Omental fat pad (tissue), 4 donors: Measurements from ENCODE around the gene UBE2F. TPM values are rescaled to one million over a fixed set of nuclear protein-coding genes. Genes with fewer than 3 reads are reported as not detected.
"Not testable (repeated sequence)": the region's sequence is repeated elsewhere in the genome, so short reads cannot be mapped to it uniquely, and the experiment has no call there.

Experiments
- ATAC-seq: fragments of 150-250 bp; one replicate; pipeline ENCODE4 v1.9.1; 2016; ENCODE audit warnings: mild to moderate bottlenecking, moderate library complexity; ENCODE audit not compliant: low FRiP score
- DNase-seq: peaks from one replicate; pipeline ENCODE4 v3.0.0-alpha.2; 2019; ENCODE audit warnings: low spot score
- CTCF ChIP-seq, 3 donors: fragments of 450-650 bp; IDR thresholded peaks; one replicate each; pipeline ENCODE4 v1.5.1; 2016 to 2017; ENCODE audit warnings: antibody characterized with exemption in 3 of 3, mild to moderate bottlenecking in 3 of 3, moderate library complexity in 2 of 3
- total RNA-seq, 4 donors: library from RNA; depleted of rRNA; stranded (reverse); fragments of >200 nt; gene quantifications; one replicate each; pipeline ENCODE4 v1.1.0, GENCODE V29; 2016

Gene UBE2F
- total RNA-seq, 4 donors from 2014 or later: 36.3 to 59.9 (median 51.3) TPM

- DNase-seq (no peak), ATAC-seq (no peak)
- TF ChIP-seq CTCF (IDR thresholded peaks at IDR 0.05): no peak
Measured at GRCh38 chr2:238031751-238032150, 64.9 kb downstream of the UBE2F start.

GRCh38 chr2:238032755-238033337 lies 66.0 kb downstream of the UBE2F start:
- TF ChIP-seq CTCF (IDR thresholded peaks at IDR 0.05): no peak
- no peak for ATAC-seq
- no peak for DNase-seq

- ATAC-seq, DNase-seq: not testable (repeated sequence)
Measured at GRCh38 chr2:238033991-238034390, 67.2 kb downstream of the UBE2F start.

- no peak for ATAC-seq
- no peak for TF ChIP-seq CTCF (IDR thresholded peaks at IDR 0.05)
- no peak for DNase-seq
Measured at GRCh38 chr2:238038203-238038602, 71.4 kb downstream of the UBE2F start.

- no peak for TF ChIP-seq CTCF (IDR thresholded peaks at IDR 0.05)
- DNase-seq (no peak), ATAC-seq (no peak)
Measured at GRCh38 chr2:238039151-238039550, 72.3 kb downstream of the UBE2F start.

GRCh38 chr2:238039985-238040384 lies 73.2 kb downstream of the UBE2F start:
- DNase-seq (no peak), ATAC-seq (no peak)
- TF ChIP-seq CTCF (IDR thresholded peaks at IDR 0.05): no peak

- no peak for ATAC-seq
- DNase-seq: no peak
- no peak for TF ChIP-seq CTCF (IDR thresholded peaks at IDR 0.05)
Measured at GRCh38 chr2:238040918-238041317, 74.1 kb downstream of the UBE2F start.
